ENCODE results near the gene TANC1. TPM values are rescaled to one million over a fixed set of nuclear protein-coding genes. Genes with fewer than 3 reads are reported as not detected.

The TANC1 gene
- total and polyA plus RNA-seq, 2 of the 4 experiments (the other 2 are of a cell fraction), result 10.2 to 12.9 TPM

GRCh38 chr2:159086826-159087225 lies 118.4 kb downstream of the TANC1 start:
- Histone ChIP-seq H3K23ac (ENCODE audit: low read depth, low read length) (no peak overlapping the region), H2AK5ac (ENCODE audit: low read depth, low read length) (no peak overlapping the region), H3K4me1 (ENCODE audit: control insufficient read depth, insufficient read depth, low read length) (peaks cover 37% of the 10 kb centered on the region), H3K36me3 (ENCODE audit: control insufficient read depth, insufficient read depth, low read length) (0 out of 2 replicates have a peak, but pooled peaks cover 2% of the 10 kb centered on the region), H3K14ac (replicated peaks; ENCODE audit: low read depth, low read length) (no peak overlapping the region), H3K79me1 (ENCODE audit: low read depth in 1 of 2, low read length in 2 of 2) (peaks cover 31 to 60% of the 10 kb centered on the region in 2 experiments), H2AFZ (replicated peaks; ENCODE audit: low read length, poor library complexity) (no peak overlapping the region), H3K4ac (ENCODE audit: low read depth, low read length) (no peak overlapping the region), H3K4me3 (ENCODE audit: insufficient read depth, low read depth, low read length) (no peak overlapping the region), H3K9me3 (ENCODE audit: control insufficient read depth, insufficient read depth, low read length) (no peaks in the 10 kb centered on the region), H4K8ac (ENCODE audit: low read depth in 2 of 2, low read length in 2 of 2) (no peak overlapping the region), H3K27me3 (ENCODE audit: control insufficient read depth, insufficient read depth, low read length) (no peaks in the 10 kb centered on the region), H2BK5ac (ENCODE audit: low read depth, low read length, poor library complexity, severe bottlenecking) (no peak overlapping the region), H4K20me1 (ENCODE audit: insufficient read depth, low read length) (no peaks in the 10 kb centered on the region), H3K9ac (ENCODE audit: low read depth, low read length) (no peak overlapping the region), H2AK9ac (replicated peaks; ENCODE audit: low read depth, low read length, poor library complexity) (no peak overlapping the region), H2BK20ac (ENCODE audit: low read depth, low read length) (no peak overlapping the region), H3K4me2 (ENCODE audit: low read depth, low read length) (no peak overlapping the region), H3K56ac (ENCODE audit: extremely low read depth, insufficient read depth, low read length) (no peak overlapping the region), H3K18ac (ENCODE audit: low read depth, low read length) (no peak overlapping the region), H2BK15ac (ENCODE audit: low read depth, low read length) (no peak overlapping the region), H4K91ac (ENCODE audit: insufficient read depth, low read depth, low read length) (no peak overlapping the region), H3K27ac (ENCODE audit: insufficient read depth, low read length) (no peak overlapping the region), H3K9me1 (ENCODE audit: insufficient read depth, low read length) (peaks cover 39% of the 10 kb centered on the region), H2BK120ac (ENCODE audit: low read depth, low read length) (no peak overlapping the region), H4K5ac (ENCODE audit: low read depth, low read length) (peak overlapping the region; percentile 40; the same call in 1 of the 2 replicates)
- no peak for ATAC-seq (ENCODE audit: low read depth)
- CTCF ChIA-PET, result interaction anchor here (1.2 kb wide), 1 partner anchor 9 kb away, joined by 3 read pairs; no protein-coding TSS in a partner anchor
- intact Hi-C loops (cut with micrococcal nuclease) (no loop called here), in situ Hi-C loops (cut with MboI; ENCODE audit: low sequenced_read_pairs) (no loop called here), dilution Hi-C loops (cut with HindIII; ENCODE audit: low sequenced_read_pairs, unreplicated experiment) (no loop called here)
- DNase-seq, result no peak
- POLR2A ChIA-PET (ENCODE audit: unreplicated experiment), result interaction anchor here (0.5 to 0.7 kb wide), 2 partner anchors 16 to 17 kb away, joined by 3 to 4 read pairs; no protein-coding TSS in a partner anchor
- 75% methylated on average over 1 of the region's 4 CpGs; no CpG with 5 or more reads in 1 of the 2 experiments for WGBS, 2 experiments (ENCODE audit: extremely low coverage in 2 of 2, insufficient read length in 1 of 2)
- no peak for TF ChIP-seq FOS (IDR thresholded peaks at IDR 0.05; ENCODE audit: low read depth, low read length)
- no peak for TF ChIP-seq ELK1 (IDR thresholded peaks at IDR 0.05; ENCODE audit: borderline replicate concordance, low read depth, low read length)
- no peak for TF ChIP-seq RFX5 (IDR thresholded peaks at IDR 0.05; ENCODE audit: low read depth, low read length)
- TF ChIP-seq NFE2L2 (IDR thresholded peaks at IDR 0.05; ENCODE audit: low read depth, low read length), result no peak
- no TSS peak for BruUV-seq (replicated peaks)

Data from IMR-90 (cell line).